GM19452 (cell line): ENCODE data around the gene TMEM235.

Experiments
- ATAC-seq: cut with Tn5 transposase; IDR thresholded peaks from one replicate; pipeline ENCODE4 v1.9.1; 2021; ENCODE audit not compliant: unreplicated experiment

TMEM235 gene

GRCh38 chr17:78269955-78270381, 38.5 kb downstream of the TMEM235 start:
- no peak for ATAC-seq

DNA sequence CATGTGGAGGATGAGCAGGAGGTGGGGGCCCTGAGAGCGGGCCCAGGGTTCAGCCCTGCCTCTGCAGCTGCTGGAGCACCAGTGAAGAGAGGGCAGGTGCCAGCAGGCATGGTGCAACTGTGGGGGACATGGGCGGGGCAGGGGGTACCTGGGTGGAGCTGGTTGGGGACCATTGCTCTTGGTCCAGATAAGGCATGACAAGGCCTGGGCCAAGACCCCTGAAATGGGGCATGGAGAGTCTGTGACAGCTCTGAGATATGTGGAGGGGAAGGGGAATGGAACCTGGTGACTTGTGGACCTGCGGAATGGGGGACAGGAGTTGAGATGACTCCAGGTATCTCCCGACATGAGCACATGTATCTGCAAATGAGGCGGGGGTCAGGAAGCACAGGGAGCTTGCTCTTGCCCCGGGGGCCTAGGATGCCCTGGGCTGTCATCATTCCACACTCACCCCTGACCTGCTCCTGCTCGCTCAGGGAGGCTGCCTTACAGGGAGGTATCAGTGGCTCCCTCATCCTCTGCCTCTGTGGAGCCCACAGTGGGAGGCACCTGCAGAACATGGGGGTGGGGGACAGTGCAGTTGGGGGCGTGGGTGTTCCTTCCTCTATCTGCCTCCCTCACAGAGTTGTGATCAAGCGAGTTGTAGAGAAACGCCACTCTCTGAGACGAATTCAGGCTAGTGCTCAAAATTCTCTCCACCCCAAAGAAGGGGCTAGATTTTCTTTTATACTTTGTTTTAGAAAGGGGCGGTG, 40.2 kb downstream of the TMEM235 start:
- ATAC-seq = no peak

- ATAC-seq = no peak
These were observed 40.9 kb downstream of the TMEM235 start for GRCh38 chr17:78272181-78272913.

- ATAC-seq = no peak
These were observed 41.5 kb downstream of the TMEM235 start for GRCh38 chr17:78272914-78273258.

DNA sequence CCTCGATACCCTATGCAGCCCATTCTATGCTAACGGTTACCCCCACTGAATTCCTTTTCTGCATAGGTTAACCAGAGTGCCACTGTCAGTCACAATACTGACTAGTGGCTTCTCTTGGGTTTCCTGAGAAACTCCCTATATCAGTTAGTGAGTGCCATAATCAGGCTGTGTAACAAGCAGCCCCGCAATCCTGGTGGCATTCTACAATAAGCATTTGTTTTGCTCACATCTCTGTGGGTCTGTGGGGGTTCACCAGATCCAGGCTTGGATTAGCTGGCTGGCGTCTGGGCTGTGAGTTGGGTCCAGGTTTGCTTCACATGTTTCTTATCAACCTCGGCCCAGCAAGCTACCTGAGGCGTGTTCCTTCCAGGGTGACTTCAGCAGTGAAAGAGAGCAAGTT, 42.4 kb downstream of the TMEM235 start:
- no peak for ATAC-seq

GRCh38 chr17:78275355-78275754, 43.9 kb downstream of the TMEM235 start:
- ATAC-seq = no peak

- peak; percentile 56 for ATAC-seq
These were observed 44.9 kb downstream of the TMEM235 start for GRCh38 chr17:78276098-78276887.

- ATAC-seq = no peak
These were observed 46.8 kb downstream of the TMEM235 start for GRCh38 chr17:78278139-78278741.

DNA sequence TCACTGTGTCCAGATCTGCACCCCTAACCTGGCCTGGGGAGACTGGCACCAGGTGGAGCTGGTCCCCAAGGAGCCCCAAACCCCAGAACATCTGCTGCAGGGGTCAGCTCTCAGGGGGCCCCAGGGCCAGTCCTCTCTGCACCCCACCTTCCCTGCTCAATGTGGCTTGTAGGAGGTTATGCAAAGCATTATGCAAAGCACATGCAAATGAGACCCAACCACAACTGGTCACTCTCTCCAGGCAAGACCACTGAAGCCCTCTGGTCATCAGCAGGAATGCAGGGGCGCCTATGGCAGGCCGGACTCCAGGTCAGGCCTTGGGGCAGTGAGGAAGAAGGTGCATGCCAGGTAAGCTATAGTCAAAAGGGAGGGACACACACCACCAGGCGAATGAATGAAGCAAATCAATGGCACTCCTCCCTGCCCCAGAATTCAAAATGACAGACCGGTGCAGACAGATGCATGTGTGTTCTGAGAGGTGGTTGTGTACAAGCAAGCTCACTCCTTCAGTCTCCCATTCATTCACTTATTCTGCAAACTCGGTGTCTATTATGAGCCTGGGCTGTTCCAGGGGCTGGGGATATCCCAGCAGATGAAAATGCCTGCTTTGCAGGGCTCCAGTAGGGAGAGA, 48.0 kb downstream of the TMEM235 start:
- no peak for ATAC-seq

GRCh38 chr17:78281249-78281845, 49.9 kb downstream of the TMEM235 start:
- no peak for ATAC-seq

DNA sequence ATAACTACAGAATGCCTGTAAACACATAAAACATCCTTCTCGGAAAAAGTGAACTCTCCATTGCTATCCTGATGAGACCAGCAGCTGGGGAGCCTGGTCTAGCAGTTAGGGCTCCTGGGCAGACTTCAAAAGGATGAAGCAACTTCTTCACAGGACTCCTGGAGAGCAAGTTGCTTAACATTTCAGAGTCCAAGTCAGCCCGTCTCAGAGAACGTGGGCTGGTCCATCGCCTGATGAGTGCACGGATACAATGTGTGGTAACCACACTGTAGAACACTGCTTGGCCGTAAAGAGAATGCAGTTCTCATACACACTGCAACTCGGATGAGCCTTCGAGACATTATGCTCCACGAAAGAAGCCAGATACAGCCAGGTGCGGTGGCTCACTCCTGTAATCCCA, 52.7 kb downstream of the TMEM235 start:
- ATAC-seq = no peak

- no peak for ATAC-seq
These were observed 57.6 kb downstream of the TMEM235 start for GRCh38 chr17:78289004-78289403.

DNA sequence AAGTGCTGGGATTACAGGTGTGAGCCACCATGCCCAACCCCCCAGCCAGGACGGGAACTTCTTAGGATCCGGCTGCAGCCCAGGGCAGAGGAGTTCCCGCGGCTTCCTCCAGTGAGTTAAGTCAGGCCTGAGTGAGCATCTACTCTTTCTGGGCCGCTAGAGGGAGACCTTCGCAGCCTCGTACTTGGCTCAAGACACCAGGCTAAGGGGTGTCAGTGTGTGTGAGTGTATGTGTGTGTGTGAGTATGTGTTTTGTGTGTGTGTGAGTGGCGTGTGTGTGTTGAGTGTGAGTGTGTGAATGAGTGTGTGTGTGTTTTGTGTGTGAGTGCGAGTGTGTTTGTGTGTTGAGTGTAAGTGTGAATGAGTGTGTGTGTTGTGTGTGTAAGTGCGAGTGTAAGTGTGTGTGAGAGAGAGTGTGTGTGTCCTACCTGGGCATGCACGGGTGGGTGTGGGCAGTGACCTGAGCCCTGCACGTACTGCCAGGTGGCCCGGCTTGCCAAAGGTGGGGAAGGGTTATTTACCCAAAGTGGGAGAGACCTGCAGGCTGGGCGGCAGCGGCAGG, 58.5 kb downstream of the TMEM235 start:
- ATAC-seq = no peak
